ENCODE data around the gene NR3C2. TPM values are rescaled to one million over a fixed set of nuclear protein-coding genes. Genes with fewer than 3 reads are reported as not detected.
"Not testable (repeated sequence)": the region's sequence is repeated elsewhere in the genome, so short reads cannot be mapped to it uniquely, and the experiment has no call there.

NR3C2 gene
- total RNA-seq, 1 donor from 2014 or later, result 24.7 TPM

- intact Hi-C loops (cut with DNase I), result no loop called here
- DNase-seq, result no peak
- no peak for ATAC-seq (ENCODE audit: poor library complexity)
These were observed 333.4 kb downstream of the NR3C2 start for GRCh38 chr4:148108766-148109165.

- no peak for DNase-seq
- peak; percentile 83 for ATAC-seq (ENCODE audit: poor library complexity)
- intact Hi-C loops (cut with DNase I), result no loop called here
These were observed 338.4 kb downstream of the NR3C2 start for GRCh38 chr4:148103597-148104355.

- intact Hi-C loops (cut with DNase I), result no loop called here
- DNase-seq, result no peak
- ATAC-seq (ENCODE audit: poor library complexity), result no peak
These were observed 340.4 kb downstream of the NR3C2 start for GRCh38 chr4:148101790-148102189.

DNA sequence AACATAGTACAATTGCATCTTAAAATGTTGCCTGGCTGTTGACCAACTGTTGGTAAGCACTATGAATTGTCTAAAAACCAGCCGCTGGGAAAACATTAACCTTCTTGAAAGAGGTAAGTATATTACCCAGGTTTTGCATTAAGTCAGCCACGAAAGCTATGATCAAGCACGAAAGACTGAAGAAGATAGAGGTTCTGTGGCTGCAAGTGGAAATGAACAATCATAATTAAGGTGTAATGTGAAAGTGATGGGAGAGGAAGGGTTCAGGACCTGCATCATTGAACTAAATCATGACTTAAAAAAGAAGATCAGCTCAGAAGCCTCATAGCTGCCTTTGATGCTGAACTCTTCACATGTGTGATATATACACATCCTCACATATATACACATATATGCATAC is 341.0 kb downstream of the NR3C2 start:
- intact Hi-C loops (cut with DNase I), result no loop called here
- no peak for DNase-seq
- no peak for ATAC-seq (ENCODE audit: poor library complexity)

- ATAC-seq (ENCODE audit: poor library complexity), result no peak
- DNase-seq, result no peak
- intact Hi-C loops (cut with DNase I), result no loop called here
These were observed 344.4 kb downstream of the NR3C2 start for GRCh38 chr4:148097801-148098200.

DNA sequence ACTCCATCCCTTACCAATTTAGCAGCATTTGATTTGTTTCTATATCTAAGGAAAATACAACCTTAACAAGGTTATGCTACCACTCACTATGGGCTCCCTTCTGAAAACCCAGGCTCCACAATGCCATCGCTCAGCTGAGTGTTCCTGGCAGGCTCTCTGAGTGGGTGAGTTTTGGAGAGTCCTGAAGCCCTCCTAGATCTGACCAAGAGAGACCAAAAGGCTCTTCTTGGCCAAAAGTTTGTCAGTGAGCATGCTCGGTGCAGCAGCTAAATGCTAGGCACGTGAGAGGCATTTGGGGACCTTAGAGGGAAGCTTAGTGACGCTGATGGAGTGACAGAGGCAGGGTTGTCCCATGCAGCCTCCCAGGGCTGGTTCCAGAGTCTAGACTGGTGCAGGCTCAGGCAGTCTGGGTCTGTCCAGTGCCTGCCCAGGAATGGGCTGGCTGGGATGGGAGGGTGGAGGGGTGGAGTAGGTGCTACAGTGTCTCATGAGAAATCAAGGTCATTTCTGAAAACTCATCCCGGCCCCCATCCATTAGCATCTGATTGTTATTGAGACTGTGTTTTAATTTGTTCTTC is 346.8 kb downstream of the NR3C2 start:
- intact Hi-C loops (cut with DNase I), result no loop called here
- DNase-seq (no peak), ATAC-seq (ENCODE audit: poor library complexity) (peak; percentile 45)

DNA sequence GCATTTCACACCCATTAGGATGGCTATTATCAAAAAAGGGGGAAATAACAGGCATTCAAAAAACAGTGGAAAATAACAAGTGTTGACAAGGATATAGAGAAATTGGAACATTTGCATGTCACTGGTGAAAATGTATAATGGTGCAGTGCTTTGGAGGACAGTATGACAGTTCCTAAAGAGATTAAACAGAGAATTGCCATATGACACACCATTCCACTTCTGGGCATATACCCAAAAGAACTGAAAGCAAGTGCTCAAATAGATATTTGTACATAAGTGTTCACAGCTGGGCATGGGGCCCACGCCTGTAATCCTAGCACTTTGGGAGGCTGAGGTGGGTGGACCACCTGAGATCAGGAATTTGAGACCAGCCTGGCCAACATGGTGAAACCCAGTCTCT is 348.1 kb downstream of the NR3C2 start:
- intact Hi-C loops (cut with DNase I), result no loop called here
- ATAC-seq (ENCODE audit: poor library complexity) (peak; percentile 66), DNase-seq (no peak)

- intact Hi-C loops (cut with DNase I), result no loop called here
- no peak for ATAC-seq (ENCODE audit: poor library complexity)
- no peak for DNase-seq
These were observed 349.1 kb downstream of the NR3C2 start for GRCh38 chr4:148093065-148093464.

GRCh38 chr4:148092316-148093014 is 349.7 kb downstream of the NR3C2 start:
- DNase-seq, result no peak
- ATAC-seq (ENCODE audit: poor library complexity), result no peak
- intact Hi-C loops (cut with DNase I), result no loop called here

- ATAC-seq (ENCODE audit: poor library complexity) (no peak), DNase-seq (no peak)
- intact Hi-C loops (cut with DNase I), result no loop called here
These were observed 350.3 kb downstream of the NR3C2 start for GRCh38 chr4:148091896-148092295.

DNA sequence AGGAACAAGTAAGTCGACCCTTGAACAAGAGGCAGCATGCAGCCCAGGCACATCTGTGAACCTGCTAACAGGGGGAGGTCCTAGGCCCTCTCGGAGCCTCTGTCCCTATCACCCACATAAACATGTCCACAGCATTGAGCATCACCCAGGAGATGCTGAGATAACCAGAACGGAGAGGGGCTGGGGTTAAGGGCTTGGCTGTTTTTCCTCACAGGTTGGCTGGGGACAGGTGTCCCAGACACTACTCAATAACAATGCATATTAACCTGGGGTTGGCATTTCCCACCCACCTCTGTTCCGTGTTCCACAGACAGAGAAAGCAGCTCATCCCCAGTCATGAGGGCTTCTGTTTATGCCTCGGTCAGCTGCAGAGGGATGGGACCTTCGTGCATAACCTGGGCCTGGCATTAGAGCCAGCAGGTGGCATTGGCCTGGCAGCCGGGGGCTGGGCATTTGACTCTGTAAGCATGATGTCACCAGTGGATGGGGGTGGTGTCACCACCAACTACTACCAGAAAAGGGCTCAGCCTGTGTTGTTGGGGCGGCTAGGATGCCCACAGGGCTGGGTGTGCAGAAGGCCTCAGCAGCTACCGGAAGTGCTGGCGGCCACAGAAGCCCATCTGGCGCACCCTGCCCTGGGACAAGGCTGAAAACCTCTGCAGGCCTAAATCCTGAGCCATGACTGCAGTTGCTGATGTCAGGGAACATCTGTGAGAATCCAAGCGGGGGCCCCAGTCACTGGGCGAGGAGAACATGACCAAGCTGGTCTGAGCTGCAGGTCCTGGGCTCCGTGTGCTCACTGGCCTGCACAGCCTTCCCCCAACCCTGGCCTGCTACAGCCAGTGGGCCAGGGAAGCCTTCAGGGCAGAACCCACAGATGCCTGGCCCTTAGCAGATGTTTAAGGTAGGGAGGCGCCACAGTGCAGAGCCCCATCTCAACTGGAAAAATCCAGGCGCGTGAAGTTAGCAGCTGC is 351.4 kb downstream of the NR3C2 start:
- intact Hi-C loops (cut with DNase I), result no loop called here
- peak; percentile 20 for DNase-seq
- no peak for ATAC-seq (ENCODE audit: poor library complexity)

GRCh38 chr4:148090029-148090428 is 352.2 kb downstream of the NR3C2 start:
- ATAC-seq (ENCODE audit: poor library complexity) (no peak), DNase-seq (peak; percentile 24)
- intact Hi-C loops (cut with DNase I), result no loop called here

- no peak for ATAC-seq (ENCODE audit: poor library complexity)
- intact Hi-C loops (cut with DNase I), result no loop called here
These were observed 352.6 kb downstream of the NR3C2 start for GRCh38 chr4:148089624-148090023.

GRCh38 chr4:148083073-148083472 is 359.1 kb downstream of the NR3C2 start:
- intact Hi-C loops (cut with DNase I); DNase-seq; ATAC-seq (ENCODE audit: poor library complexity): not testable (repeated sequence)

More at GRCh38 chr4:148089624-148090023, 352.6 kb downstream of the NR3C2 start:
- DNase-seq, result peak; percentile 34

- intact Hi-C loops (cut with DNase I), result no loop called here
- DNase-seq (no peak), ATAC-seq (ENCODE audit: poor library complexity) (no peak)
These were observed 360.5 kb downstream of the NR3C2 start for GRCh38 chr4:148081745-148082144.

- no peak for ATAC-seq (ENCODE audit: poor library complexity)
- DNase-seq, result no peak
- intact Hi-C loops (cut with DNase I), result no loop called here
These were observed 360.9 kb downstream of the NR3C2 start for GRCh38 chr4:148081267-148081666.

- intact Hi-C loops (cut with DNase I), result no loop called here
- ATAC-seq (ENCODE audit: poor library complexity), result no peak
- DNase-seq, result no peak
These were observed 362.3 kb downstream of the NR3C2 start for GRCh38 chr4:148079961-148080360.

DNA sequence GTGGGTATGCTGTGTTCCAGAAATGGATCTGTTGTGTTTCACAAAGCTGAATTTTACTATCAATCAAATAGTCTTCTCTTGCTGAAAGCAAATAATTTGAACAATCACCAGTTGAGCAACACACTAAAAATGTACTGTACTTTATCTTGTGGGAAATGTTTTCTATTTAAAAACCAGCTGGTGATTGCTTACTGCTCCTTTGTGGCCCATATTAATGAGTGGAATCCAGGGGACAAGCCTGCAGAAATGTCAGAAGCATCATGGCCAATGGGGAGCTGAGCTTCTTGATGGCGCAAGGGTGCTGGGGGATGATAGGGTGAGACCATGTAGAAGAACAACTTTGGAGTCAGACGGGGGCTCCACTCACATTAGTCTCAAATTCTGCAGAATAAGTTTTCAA is 364.2 kb downstream of the NR3C2 start:
- DNase-seq (no peak), ATAC-seq (ENCODE audit: poor library complexity) (peak; percentile 14)
- intact Hi-C loops (cut with DNase I), result no loop called here

GRCh38 chr4:148077581-148077980 is 364.6 kb downstream of the NR3C2 start:
- DNase-seq, result no peak
- ATAC-seq (ENCODE audit: poor library complexity), result no peak
- intact Hi-C loops (cut with DNase I), result no loop called here
